ENCODE data around the gene STRIP2. TPM values are rescaled to one million over a fixed set of nuclear protein-coding genes. Genes with fewer than 3 reads are reported as not detected.
A peak's percentile ranks its signal among the peaks of the same experiment; 100 is the strongest.

Gene STRIP2
- 0.87 to 1.3 TPM (median 1.2 TPM) in 3 replicates for total RNA-seq
- long read RNA-seq, full-length matches to known transcripts = 3 of 3 reads
- long read RNA-seq, partial matches to known transcripts = 0 of 3 reads
- long read RNA-seq, other reads (novel, unspliced or antisense) = 0 of 3 reads

GRCh38 chr7:129433847-129434674 lies at the start of gene STRIP2:
TSS of gene STRIP2 (plus strand) at chr7:129434432. CDS start at chr7:129434473, 41 bp downstream.
- TF ChIP-seq CTCF (IDR thresholded peaks at IDR 0.05) = peak; percentile 56
- Mint-ChIP-seq H3K27me3 (ENCODE audit: low read depth) (peaks cover 14% of the 10 kb centered on the region), H3K9me3 (ENCODE audit: low read depth) (no peaks in the 10 kb centered on the region), H3K4me1 (ENCODE audit: low read depth) (peaks cover 15% of the 10 kb centered on the region), H3K27ac (ENCODE audit: unreplicated experiment) (peak within 1 kb of the TSS; percentile 27), H3K4me3 (ENCODE audit: unreplicated experiment) (peak within 1 kb of the TSS; percentile 91), H3K36me3 (ENCODE audit: low read depth) (peaks cover 2% of the 10 kb centered on the region)
- DNase-seq (ENCODE audit: low spot score) = peak; percentile 95

- Mint-ChIP-seq H3K27ac (ENCODE audit: unreplicated experiment) (no peak overlapping the region), H3K4me3 (ENCODE audit: unreplicated experiment) (no peak overlapping the region), H3K4me1 (ENCODE audit: low read depth) (peaks cover 5% of the 10 kb centered on the region), H3K9me3 (ENCODE audit: low read depth) (no peaks in the 10 kb centered on the region), H3K27me3 (ENCODE audit: low read depth) (no peaks in the 10 kb centered on the region), H3K36me3 (ENCODE audit: low read depth) (no peaks in the 10 kb centered on the region)
- no peak for TF ChIP-seq CTCF (IDR thresholded peaks at IDR 0.05)
- no peak for DNase-seq (ENCODE audit: low spot score)
Measured at GRCh38 chr7:129385116-129385515, 49.1 kb upstream of the STRIP2 start.

- Mint-ChIP-seq H3K27me3 (ENCODE audit: low read depth) (no peaks in the 10 kb centered on the region), H3K36me3 (ENCODE audit: low read depth) (no peaks in the 10 kb centered on the region), H3K4me3 (ENCODE audit: unreplicated experiment) (no peak overlapping the region), H3K9me3 (ENCODE audit: low read depth) (no peaks in the 10 kb centered on the region), H3K27ac (ENCODE audit: unreplicated experiment) (no peak overlapping the region), H3K4me1 (ENCODE audit: low read depth) (peaks cover 5% of the 10 kb centered on the region)
- no peak for DNase-seq (ENCODE audit: low spot score)
- no peak for TF ChIP-seq CTCF (IDR thresholded peaks at IDR 0.05)
Measured at GRCh38 chr7:129385598-129385997, 48.6 kb upstream of the STRIP2 start.

GRCh38 chr7:129386506-129386905 lies 47.7 kb upstream of the STRIP2 start:
- Mint-ChIP-seq H3K9me3 (ENCODE audit: low read depth) (no peaks in the 10 kb centered on the region), H3K4me3 (ENCODE audit: unreplicated experiment) (no peak overlapping the region), H3K4me1 (ENCODE audit: low read depth) (peaks cover 5% of the 10 kb centered on the region), H3K27ac (ENCODE audit: unreplicated experiment) (no peak overlapping the region), H3K27me3 (ENCODE audit: low read depth) (no peaks in the 10 kb centered on the region), H3K36me3 (ENCODE audit: low read depth) (no peaks in the 10 kb centered on the region)
- no peak for DNase-seq (ENCODE audit: low spot score)
- no peak for TF ChIP-seq CTCF (IDR thresholded peaks at IDR 0.05)

- no peak overlapping the region for H3K4me3 Mint-ChIP-seq (ENCODE audit: unreplicated experiment)
- H3K27me3 Mint-ChIP-seq (ENCODE audit: low read depth) = no peaks in the 10 kb centered on the region
- H3K4me1 Mint-ChIP-seq (ENCODE audit: low read depth) = peaks cover 5% of the 10 kb centered on the region
- no peaks in the 10 kb centered on the region for H3K36me3 Mint-ChIP-seq (ENCODE audit: low read depth)
- TF ChIP-seq CTCF (IDR thresholded peaks at IDR 0.05) = no peak
- no peak overlapping the region for H3K27ac Mint-ChIP-seq (ENCODE audit: unreplicated experiment)
- no peaks in the 10 kb centered on the region for H3K9me3 Mint-ChIP-seq (ENCODE audit: low read depth)
- DNase-seq (ENCODE audit: low spot score) = no peak
Measured at GRCh38 chr7:129387537-129387936, 46.7 kb upstream of the STRIP2 start.

Data from chondrocyte (in vitro differentiated cells).